ENCODE results near the gene TULP1. TPM values are rescaled to one million over a fixed set of nuclear protein-coding genes. Genes with fewer than 3 reads are reported as not detected.

The TULP1 gene
- total RNA-seq, 4 donors from 2014 or later: 1.2 TPM; not detected in 3

- DNase-seq (ENCODE audit: extremely low spot score): no peak
- 34% methylated on average over 16 of the region's 21 CpGs for WGBS
- no peak overlapping the region for H3K27ac ChIP-seq (replicated peaks in 1 of 4)
- H3K9me3 ChIP-seq: no peaks in the 10 kb centered on the region
- TF ChIP-seq POLR2AphosphoS5 (IDR thresholded peaks at IDR 0.05) (no peak), POLR2A (IDR thresholded peaks at IDR 0.05; ENCODE audit: low read depth) (no peak), CTCF (IDR thresholded peaks at IDR 0.05) (no peak), EP300 (IDR thresholded peaks at IDR 0.05) (no peak)
- H3K36me3 ChIP-seq: no peaks in the 10 kb centered on the region
- intact Hi-C loops (cut with DNase I): loop anchor here (10.0 kb wide), 1 partner anchor 1059 kb away; no protein-coding TSS in a partner anchor
- no peak overlapping the region for H3K4me3 ChIP-seq
- H3K4me1 ChIP-seq: no peaks in the 10 kb centered on the region
- peaks cover 0 to 86% (median 16%) of the 10 kb centered on the region in 4 donors for H3K27me3 ChIP-seq
Observed at GRCh38 chr6:35505999-35506412, 6.7 kb downstream of the TULP1 start.

- no peaks in the 10 kb centered on the region for H3K36me3 ChIP-seq
- DNase-seq (ENCODE audit: extremely low spot score): no peak
- WGBS: 61% methylated on average over 5 of the region's 15 CpGs
- H3K9me3 ChIP-seq: no peaks in the 10 kb centered on the region
- no peak overlapping the region for H3K4me3 ChIP-seq
- TF ChIP-seq POLR2A (IDR thresholded peaks at IDR 0.05; ENCODE audit: low read depth): no peak
- TF ChIP-seq POLR2AphosphoS5 (IDR thresholded peaks at IDR 0.05): no peak
- no peak for TF ChIP-seq EP300 (IDR thresholded peaks at IDR 0.05)
- no peak for TF ChIP-seq CTCF (IDR thresholded peaks at IDR 0.05)
- peaks cover 0 to 61% (median 16%) of the 10 kb centered on the region in 4 donors for H3K27me3 ChIP-seq
- intact Hi-C loops (cut with DNase I): loop anchor here (10.0 kb wide), 1 partner anchor 1061 kb away; no protein-coding TSS in a partner anchor
- no peak overlapping the region for H3K27ac ChIP-seq (replicated peaks in 1 of 4)
- peaks cover under 1 to 9% (median 3%) of the 10 kb centered on the region in 4 donors for H3K4me1 ChIP-seq
Observed at GRCh38 chr6:35503534-35503933, 9.2 kb downstream of the TULP1 start.

- no peak for DNase-seq (ENCODE audit: extremely low spot score)
- Histone ChIP-seq H3K9me3 (no peaks in the 10 kb centered on the region), H3K27me3 (peaks cover 0 to 46% (median 16%) of the 10 kb centered on the region in 4 donors), H3K4me1 (peaks cover 13 to 22% (median 14%) of the 10 kb centered on the region in 4 donors), H3K4me3 (no peak overlapping the region), H3K36me3 (no peaks in the 10 kb centered on the region), H3K27ac (replicated peaks in 1 of 4) (no peak overlapping the region)
- intact Hi-C loops (cut with DNase I): loop anchor here (10.0 kb wide), 1 partner anchor 1063 kb away; no protein-coding TSS in a partner anchor
- WGBS: 67% methylated on average over 1 of the region's 2 CpGs
- no peak for TF ChIP-seq POLR2A (IDR thresholded peaks at IDR 0.05; ENCODE audit: low read depth)
- no peak for TF ChIP-seq CTCF (IDR thresholded peaks at IDR 0.05)
- TF ChIP-seq POLR2AphosphoS5 (IDR thresholded peaks at IDR 0.05): no peak
- TF ChIP-seq EP300 (IDR thresholded peaks at IDR 0.05): no peak
Observed at GRCh38 chr6:35501784-35502183, 10.9 kb downstream of the TULP1 start.

GRCh38 chr6:35500782-35501181 lies 11.9 kb downstream of the TULP1 start:
- Histone ChIP-seq H3K36me3 (no peaks in the 10 kb centered on the region), H3K4me3 (no peak overlapping the region), H3K4me1 (peaks cover 13 to 22% (median 19%) of the 10 kb centered on the region in 4 donors), H3K27me3 (peaks cover 0 to 37% (median 9%) of the 10 kb centered on the region in 4 donors), H3K27ac (replicated peaks in 1 of 4) (no peak overlapping the region), H3K9me3 (no peaks in the 10 kb centered on the region)
- DNase-seq (ENCODE audit: extremely low spot score): no peak
- intact Hi-C loops (cut with DNase I): loop anchor here (10.0 kb wide), 1 partner anchor 1064 kb away; no protein-coding TSS in a partner anchor
- WGBS: 90% methylated on average over 4 of the region's 6 CpGs
- TF ChIP-seq POLR2A (IDR thresholded peaks at IDR 0.05; ENCODE audit: low read depth): no peak
- TF ChIP-seq EP300 (IDR thresholded peaks at IDR 0.05): no peak
- TF ChIP-seq POLR2AphosphoS5 (IDR thresholded peaks at IDR 0.05): no peak
- TF ChIP-seq CTCF (IDR thresholded peaks at IDR 0.05): no peak

- DNase-seq (ENCODE audit: extremely low spot score): no peak
- Histone ChIP-seq H3K9me3 (no peaks in the 10 kb centered on the region), H3K27ac (replicated peaks in 1 of 4) (no peak overlapping the region), H3K27me3 (peaks cover 0 to 23% (median 3%) of the 10 kb centered on the region in 4 donors), H3K4me3 (no peak overlapping the region), H3K36me3 (no peaks in the 10 kb centered on the region), H3K4me1 (peaks cover 28 to 36% (median 33%) of the 10 kb centered on the region in 4 donors)
- no peak for TF ChIP-seq POLR2A (IDR thresholded peaks at IDR 0.05; ENCODE audit: low read depth)
- no peak for TF ChIP-seq EP300 (IDR thresholded peaks at IDR 0.05)
- no peak for TF ChIP-seq CTCF (IDR thresholded peaks at IDR 0.05)
- no peak for TF ChIP-seq POLR2AphosphoS5 (IDR thresholded peaks at IDR 0.05)
- intact Hi-C loops (cut with DNase I): no loop called here
- WGBS: 91% methylated on average over 4 of the region's 4 CpGs
Observed at GRCh38 chr6:35499372-35499771, 13.3 kb downstream of the TULP1 start.
